ENCODE results near the gene CABYR.

GRCh38 chr18:24089515-24090337 is 49.1 kb upstream of the CABYR start:
- TF ChIP-seq REPIN1 (CRISPR knock-in tag; IDR thresholded peaks at IDR 0.05; ENCODE audit: borderline replicate concordance, low read depth): no peak
- no peak for TF ChIP-seq TAF15 (IDR thresholded peaks at IDR 0.05; ENCODE audit: low read depth, low read length, poor library complexity, severe bottlenecking)
- TF ChIP-seq XRCC5 (optimal IDR thresholded peaks at IDR 0.05; ENCODE audit: low read length): no peak
- no peak for TF ChIP-seq HOXA9 (CRISPR knock-in tag; IDR thresholded peaks at IDR 0.05; ENCODE audit: borderline replicate concordance)
- no peak for TF ChIP-seq CHD2 (IDR thresholded peaks at IDR 0.05; ENCODE audit: low read depth, low read length)
- no peak for TF ChIP-seq HMG20A (CRISPR knock-in tag; IDR thresholded peaks at IDR 0.05; ENCODE audit: borderline replicate concordance)
- TF ChIP-seq EP300 (IDR thresholded peaks at IDR 0.05; ENCODE audit: low read depth in 2 of 2, low read length in 2 of 2): no peak
- TF ChIP-seq EP300 (CRISPR knock-in tag; IDR thresholded peaks at IDR 0.05; ENCODE audit: borderline replicate concordance): no peak
- no peak for TF ChIP-seq PTBP1 (IDR thresholded peaks at IDR 0.05; ENCODE audit: low read depth, low read length, poor library complexity, severe bottlenecking)
- no peak for TF ChIP-seq BCLAF1 (IDR thresholded peaks at IDR 0.05)
- no peak for TF ChIP-seq TFAP4 (IDR thresholded peaks at IDR 0.05; ENCODE audit: borderline replicate concordance, low read depth)
- TF ChIP-seq ZNF318 (CRISPR knock-in tag; IDR thresholded peaks at IDR 0.05): no peak
- no peak for TF ChIP-seq GPN1 (CRISPR knock-in tag; IDR thresholded peaks at IDR 0.05; ENCODE audit: borderline replicate concordance)
- no peak for TF ChIP-seq MED8 (CRISPR knock-in tag; IDR thresholded peaks at IDR 0.05; ENCODE audit: insufficient replicate concordance)
- TF ChIP-seq HOXA7 (CRISPR knock-in tag; IDR thresholded peaks at IDR 0.05): no peak

Measured in HepG2 (cell line).